GM19023 (cell line): ENCODE measurements around the gene NUDC.
"Not testable (repeated sequence)": the region's sequence is repeated elsewhere in the genome, so short reads cannot be mapped to it uniquely, and the experiment has no call there.

ENCODE experiments used
- ATAC-seq: cut with Tn5 transposase; IDR thresholded peaks from one replicate; pipeline ENCODE4 v1.9.1; 2021; ENCODE audit warnings: mild to moderate bottlenecking, moderate library complexity; ENCODE audit not compliant: unreplicated experiment

The NUDC gene

GRCh38 chr1:26986658-26987057 is 65.1 kb downstream of the NUDC start:
- no peak for ATAC-seq

DNA sequence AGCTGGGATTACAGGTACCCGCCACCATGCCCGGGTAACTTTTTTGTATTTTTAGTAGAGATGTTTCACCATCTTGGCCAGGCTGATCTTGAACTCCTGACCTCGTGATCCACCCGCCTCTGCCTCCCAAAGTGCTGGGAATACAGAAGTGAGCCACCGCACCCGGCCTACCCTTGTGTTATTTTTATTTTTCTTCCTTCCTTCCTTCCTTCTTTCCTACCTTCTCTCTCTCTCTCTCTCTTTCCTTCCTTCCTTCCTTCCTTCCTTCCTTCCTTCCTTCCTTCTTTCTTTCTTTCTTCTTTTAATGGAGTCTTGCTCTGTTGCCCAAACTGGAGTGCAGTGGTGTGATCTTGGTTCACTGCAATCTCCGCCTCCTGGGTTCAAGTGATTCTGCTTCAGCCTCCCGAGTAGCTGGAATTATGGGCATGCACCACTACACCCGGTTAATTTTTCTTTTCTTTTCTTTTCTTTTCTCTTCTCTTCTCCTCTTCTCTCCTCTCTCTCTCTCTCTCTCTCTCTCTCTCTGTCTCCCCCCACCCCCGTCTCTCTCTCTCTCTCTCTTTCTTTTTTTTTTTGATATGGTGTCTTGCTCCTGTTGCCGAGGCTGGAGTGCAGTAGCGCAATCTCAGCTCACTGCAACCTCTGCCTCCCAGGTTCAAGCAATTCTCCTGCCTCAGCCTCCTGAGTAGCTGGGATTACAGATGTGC is 68.0 kb downstream of the NUDC start:
- ATAC-seq = not testable (repeated sequence)

DNA sequence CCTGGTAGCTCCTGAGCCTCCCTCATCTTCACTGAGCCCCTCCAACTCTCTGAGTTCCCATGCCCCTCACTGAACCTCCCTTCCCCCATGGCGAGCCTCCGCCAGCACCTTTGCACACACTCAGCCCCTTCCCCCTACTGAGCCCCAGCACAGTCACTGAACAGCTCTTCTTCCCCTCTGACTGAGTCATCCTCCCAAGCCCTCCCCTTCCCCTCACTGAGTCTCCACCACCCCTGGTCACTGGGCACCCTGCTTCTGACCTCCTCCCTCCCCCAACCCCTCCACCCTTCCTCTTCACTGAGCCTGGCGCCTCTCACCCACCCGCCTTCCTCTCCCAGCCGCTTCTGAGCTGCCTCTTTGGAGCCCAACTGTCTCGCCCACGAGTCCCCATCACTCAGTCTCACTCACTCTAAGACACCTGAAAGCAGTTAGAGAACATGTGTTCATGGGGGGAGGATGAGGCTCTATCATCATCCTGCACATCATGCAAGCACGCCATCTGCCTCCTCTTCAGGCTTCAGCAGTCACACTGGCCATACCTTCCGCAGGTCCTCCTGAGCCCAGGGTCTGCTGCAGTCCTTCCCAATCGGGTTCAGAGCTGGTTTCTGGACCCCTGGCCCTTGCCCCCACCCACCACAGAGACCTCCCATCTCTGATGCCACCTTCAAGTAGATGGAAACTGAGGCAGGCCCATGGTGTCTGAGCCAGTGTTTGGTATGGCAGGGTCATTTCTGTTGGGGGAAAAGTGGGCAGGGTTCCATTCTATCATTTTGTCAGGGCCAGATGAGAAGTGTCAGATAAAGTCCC is 70.0 kb downstream of the NUDC start:
- no peak for ATAC-seq

GRCh38 chr1:26993237-26994019 is 71.9 kb downstream of the NUDC start, which contains the start of gene TRNP1:
Gene TRNP1, plus strand, starts transcription at chr1:26993692. Its CDS starts 95 bp downstream, at chr1:26993787.
- ATAC-seq = peak; percentile 48

DNA sequence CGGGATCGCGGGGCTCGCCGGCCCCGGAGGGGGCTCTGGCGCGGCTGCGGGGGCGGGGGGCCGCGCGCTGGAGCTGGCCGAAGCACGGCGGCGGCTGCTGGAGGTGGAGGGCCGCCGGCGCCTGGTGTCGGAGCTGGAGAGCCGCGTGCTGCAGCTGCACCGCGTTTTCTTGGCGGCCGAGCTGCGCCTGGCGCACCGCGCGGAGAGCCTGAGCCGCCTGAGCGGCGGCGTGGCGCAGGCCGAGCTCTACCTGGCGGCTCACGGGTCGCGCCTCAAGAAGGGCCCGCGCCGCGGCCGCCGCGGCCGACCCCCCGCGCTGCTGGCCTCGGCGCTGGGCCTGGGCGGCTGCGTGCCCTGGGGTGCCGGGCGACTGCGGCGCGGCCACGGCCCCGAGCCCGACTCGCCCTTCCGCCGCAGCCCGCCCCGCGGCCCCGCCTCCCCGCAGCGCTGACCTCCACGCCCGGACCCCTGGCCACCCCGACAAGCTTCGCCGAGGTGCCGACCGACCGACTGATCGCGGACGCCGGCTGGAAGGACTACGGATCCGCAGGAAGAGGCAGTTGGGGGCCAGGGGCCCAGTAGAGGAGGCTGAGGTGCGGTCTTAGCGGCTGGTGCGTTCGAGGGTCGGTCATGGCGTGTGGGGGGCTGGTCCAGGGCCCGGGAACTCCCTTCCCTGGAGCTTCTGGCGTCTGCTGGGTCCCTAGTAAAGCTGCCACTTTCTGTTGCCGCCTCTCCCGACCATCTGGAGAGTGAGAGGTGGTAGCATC is 72.7 kb downstream of the NUDC start:
- peak; percentile 29 for ATAC-seq

- no peak for ATAC-seq
Observed at GRCh38 chr1:26994787-26995517, 73.4 kb downstream of the NUDC start.

- no peak for ATAC-seq
Observed at GRCh38 chr1:26996024-26996423, 74.5 kb downstream of the NUDC start.
